Urinary bladder (tissue), 4 donors: ENCODE measurements around the gene SLC25A2. TPM values are rescaled to one million over a fixed set of nuclear protein-coding genes. Genes with fewer than 3 reads are reported as not detected.
A peak's percentile ranks its signal among the peaks of the same experiment; 100 is the strongest.

ENCODE experiments used
- DNase-seq: peaks from one replicate; pipeline ENCODE4 v3.0.0-alpha.2; 2015; ENCODE audit errors: extremely low spot score
- H3K27ac ChIP-seq: one replicate; pipeline ENCODE4 v1.5.1; 2013; ENCODE audit warnings: low read depth, mild to moderate bottlenecking, moderate library complexity
- H3K36me3 ChIP-seq: one replicate; pipeline ENCODE4 v1.6.1; 2013; ENCODE audit warnings: mild to moderate bottlenecking, moderate library complexity; ENCODE audit not compliant: insufficient read depth
- H3K4me1 ChIP-seq: one replicate; pipeline ENCODE4 v1.6.1; 2013; ENCODE audit warnings: mild to moderate bottlenecking, moderate library complexity; ENCODE audit not compliant: insufficient read depth
- H3K4me3 ChIP-seq: one replicate; pipeline ENCODE4 v1.5.1; 2013; ENCODE audit warnings: low read depth, low read length
- WGBS: extraction: QIAGEN DNeasy Blood & Tissue Kit; methylation state at CpG from one replicate; pipeline ENCODE4 v1.1.7; 2013; 5-methylcytosine and 5-hydroxymethylcytosine counted together
- polyA plus RNA-seq: library from polyadenylated mRNA; stranded (reverse); fragments of 200-250 nt; gene quantifications from one replicate; pipeline ENCODE4 v1.2.3, GENCODE V29; 2013
- total RNA-seq: library from RNA; depleted of rRNA; stranded (reverse); fragments of >200 nt; gene quantifications from one replicate; pipeline ENCODE4 v1.2.3, GENCODE V29; 2014
- donor health status: healthy with polysubstance abuse.
- donor health status: healthy.

The SLC25A2 gene
- total and polyA plus RNA-seq, 2 donors, result 0.69 TPM; not detected in 1

DNA sequence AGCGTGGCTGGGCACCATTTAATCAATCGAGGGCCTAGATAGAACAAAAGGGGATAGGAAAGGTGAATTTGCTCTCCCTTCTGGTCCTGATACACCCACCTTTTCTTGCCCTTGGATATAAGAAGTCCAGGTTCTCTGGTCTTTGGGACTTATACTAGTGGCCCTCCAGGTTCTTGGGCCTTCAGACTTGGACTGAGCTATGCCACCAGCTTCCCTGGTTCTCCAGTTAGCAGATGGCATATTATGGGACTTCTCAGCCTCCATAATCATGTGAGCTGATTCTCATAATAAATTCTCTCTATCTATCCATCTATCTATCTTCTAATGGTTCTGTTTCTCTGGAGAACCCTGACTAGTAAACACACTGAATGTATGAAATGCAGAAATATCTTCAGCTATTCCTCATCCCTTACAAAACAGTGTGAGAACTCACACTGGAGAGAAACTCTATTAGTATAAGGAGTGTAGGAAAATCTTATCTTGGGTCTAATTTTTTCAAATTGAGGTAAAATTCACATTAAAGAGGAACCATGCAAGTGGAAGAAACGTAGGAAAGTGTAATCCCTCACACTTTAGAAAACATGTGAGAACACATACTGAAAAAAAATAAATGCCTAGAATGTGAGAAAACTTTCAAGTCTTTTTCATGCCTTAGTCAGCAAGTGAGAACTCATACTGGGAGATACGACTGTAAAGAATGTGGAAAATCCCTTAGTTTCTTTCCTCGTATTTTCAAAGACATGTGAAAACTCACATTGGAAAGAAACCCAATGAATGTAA, 43.2 kb downstream of the SLC25A2 start:
- no peak overlapping the region for H3K4me3 ChIP-seq
- H3K4me1 ChIP-seq, result no peaks in the 10 kb centered on the region
- 64% methylated on average over 5 of the region's 5 CpGs for WGBS
- DNase-seq, result no peak
- H3K27ac ChIP-seq, result peak overlapping the region; percentile 45
- H3K36me3 ChIP-seq, result no peaks in the 10 kb centered on the region

DNA sequence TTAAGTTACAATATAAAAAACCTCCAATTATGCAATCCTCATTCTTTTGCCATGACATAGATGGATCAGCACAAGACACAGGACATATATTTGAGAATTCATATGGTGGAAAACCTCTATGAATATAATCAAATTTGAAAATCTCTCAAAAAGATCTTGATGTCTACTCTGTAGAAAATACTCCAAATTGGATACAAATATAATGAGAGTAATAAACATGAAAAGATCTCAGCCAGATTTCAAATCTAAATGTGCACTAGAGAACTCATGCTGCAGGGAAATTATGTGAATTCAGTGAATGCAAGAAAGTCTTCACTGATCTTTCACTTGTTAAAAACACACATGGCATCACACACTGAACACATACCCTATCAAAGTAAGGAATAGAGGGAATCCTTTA, 44.9 kb downstream of the SLC25A2 start:
- Histone ChIP-seq H3K4me3 (no peak overlapping the region), H3K27ac (no peak overlapping the region), H3K36me3 (no peaks in the 10 kb centered on the region), H3K4me1 (no peaks in the 10 kb centered on the region)
- no peak for DNase-seq

DNA sequence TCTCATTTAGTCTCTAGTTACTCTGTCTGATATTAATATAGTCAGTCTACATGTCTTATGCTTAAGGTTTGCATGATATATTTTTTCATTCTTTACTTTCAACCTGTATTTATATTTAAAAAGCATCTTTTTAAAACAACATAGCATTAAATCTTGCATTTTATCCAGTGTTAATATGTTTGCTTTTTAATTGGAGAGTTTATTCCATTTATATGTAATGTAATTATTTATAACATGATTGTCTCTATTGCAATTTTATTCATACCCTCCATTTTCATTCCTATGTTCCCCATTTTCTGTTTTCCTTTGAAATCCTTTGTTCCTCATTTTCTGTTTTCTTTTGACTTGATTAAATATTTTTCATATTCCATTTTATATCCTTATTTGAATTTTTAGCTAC, 45.4 kb downstream of the SLC25A2 start:
- DNase-seq, result no peak
- Histone ChIP-seq H3K4me3 (no peak overlapping the region), H3K27ac (no peak overlapping the region), H3K4me1 (no peaks in the 10 kb centered on the region), H3K36me3 (no peaks in the 10 kb centered on the region)

Other genes with a start within 250 kb of the SLC25A2 start
Only the 30 nearest of the 38 such genes appear.
- gene PCDHB7, start 131.4 kb downstream of the SLC25A2 start, total RNA-seq, result 3.2 TPM
- gene PCDHB7, start 131.4 kb downstream of the SLC25A2 start, polyA plus RNA-seq, result 2.6 TPM
- gene PCDHB8, start 126.3 kb downstream of the SLC25A2 start, total RNA-seq, result 1.6 TPM
- 1.0 TPM for gene PCDHB8, start 126.3 kb downstream of the SLC25A2 start, polyA plus RNA-seq
- gene PCDHB16, start 121.7 kb downstream of the SLC25A2 start, total RNA-seq, result 3.3 TPM
- 2.4 TPM for gene PCDHB16, start 121.7 kb downstream of the SLC25A2 start, polyA plus RNA-seq
- gene PCDHB9, start 116.9 kb downstream of the SLC25A2 start, total RNA-seq, result 2.4 TPM
- 1.2 TPM for gene PCDHB9, start 116.9 kb downstream of the SLC25A2 start, polyA plus RNA-seq
- 5.0 TPM for gene PCDHB10, start 111.7 kb downstream of the SLC25A2 start, total RNA-seq
- gene PCDHB10, start 111.7 kb downstream of the SLC25A2 start, polyA plus RNA-seq, result 5.1 TPM
- 7.3 TPM for gene PCDHB11, start 104.4 kb downstream of the SLC25A2 start, total RNA-seq
- 2.8 TPM for gene PCDHB11, start 104.4 kb downstream of the SLC25A2 start, polyA plus RNA-seq
- gene PCDHB12, start 95.3 kb downstream of the SLC25A2 start, total RNA-seq, result 6.9 TPM
- gene PCDHB12, start 95.3 kb downstream of the SLC25A2 start, polyA plus RNA-seq, result 3.4 TPM
- gene PCDHB13, start 90.1 kb downstream of the SLC25A2 start, total RNA-seq, result 5.9 TPM
- gene PCDHB13, start 90.1 kb downstream of the SLC25A2 start, polyA plus RNA-seq, result 2.5 TPM
- gene PCDHB14, start 80.7 kb downstream of the SLC25A2 start, total RNA-seq, result 10.1 TPM
- gene PCDHB14, start 80.7 kb downstream of the SLC25A2 start, polyA plus RNA-seq, result 8.2 TPM
- 7.8 TPM for gene PCDHB15, start 58.7 kb downstream of the SLC25A2 start, total RNA-seq
- 7.3 TPM for gene PCDHB15, start 58.7 kb downstream of the SLC25A2 start, polyA plus RNA-seq
- 85.9 TPM for gene TAF7, start 16.7 kb upstream of the SLC25A2 start, total RNA-seq
- 100 TPM for gene TAF7, start 16.7 kb upstream of the SLC25A2 start, polyA plus RNA-seq
- 1.2 TPM for gene PCDHGA1, start 26.5 kb upstream of the SLC25A2 start, total RNA-seq
- gene PCDHGA1, start 26.5 kb upstream of the SLC25A2 start, polyA plus RNA-seq, result 1.2 TPM
- 5.7 TPM for gene PCDHGA2, start 34.7 kb upstream of the SLC25A2 start, total RNA-seq
- 4.1 TPM for gene PCDHGA2, start 34.7 kb upstream of the SLC25A2 start, polyA plus RNA-seq
- 4.6 TPM for gene PCDHGA3, start 39.8 kb upstream of the SLC25A2 start, total RNA-seq
- 1.6 TPM for gene PCDHGA3, start 39.8 kb upstream of the SLC25A2 start, polyA plus RNA-seq
- 5.7 TPM for gene PCDHGB1, start 46.0 kb upstream of the SLC25A2 start, total RNA-seq
- gene PCDHGB1, start 46.0 kb upstream of the SLC25A2 start, polyA plus RNA-seq, result 0.47 TPM
- gene PCDHGA4, start 51.0 kb upstream of the SLC25A2 start, total RNA-seq, result 5.8 TPM
- 2.2 TPM for gene PCDHGA4, start 51.0 kb upstream of the SLC25A2 start, polyA plus RNA-seq
- gene PCDHGB2, start 55.9 kb upstream of the SLC25A2 start, total RNA-seq, result 7.9 TPM
- gene PCDHGB2, start 55.9 kb upstream of the SLC25A2 start, polyA plus RNA-seq, result 2.2 TPM
- gene PCDHGA5, start 60.1 kb upstream of the SLC25A2 start, total RNA-seq, result 7.0 TPM
- 2.6 TPM for gene PCDHGA5, start 60.1 kb upstream of the SLC25A2 start, polyA plus RNA-seq
- gene PCDHGB3, start 66.2 kb upstream of the SLC25A2 start, total RNA-seq, result 7.3 TPM
- 1.4 TPM for gene PCDHGB3, start 66.2 kb upstream of the SLC25A2 start, polyA plus RNA-seq
- 9.6 TPM for gene PCDHGA6, start 69.8 kb upstream of the SLC25A2 start, total RNA-seq
- 3.7 TPM for gene PCDHGA6, start 69.8 kb upstream of the SLC25A2 start, polyA plus RNA-seq
- gene PCDHGA7, start 78.7 kb upstream of the SLC25A2 start, total RNA-seq, result 6.9 TPM
- 1.9 TPM for gene PCDHGA7, start 78.7 kb upstream of the SLC25A2 start, polyA plus RNA-seq
- gene PCDHGB4, start 83.6 kb upstream of the SLC25A2 start, total RNA-seq, result 11.7 TPM
- gene PCDHGB4, start 83.6 kb upstream of the SLC25A2 start, polyA plus RNA-seq, result 2.4 TPM
- 9.1 TPM for gene PCDHGA8, start 88.6 kb upstream of the SLC25A2 start, total RNA-seq
- 0.25 TPM for gene PCDHGA8, start 88.6 kb upstream of the SLC25A2 start, polyA plus RNA-seq
- 13.5 TPM for gene PCDHGB5, start 93.9 kb upstream of the SLC25A2 start, total RNA-seq
- gene PCDHGB5, start 93.9 kb upstream of the SLC25A2 start, polyA plus RNA-seq, result 4.7 TPM
- 12.5 TPM for gene PCDHGA9, start 98.7 kb upstream of the SLC25A2 start, total RNA-seq
- gene PCDHGA9, start 98.7 kb upstream of the SLC25A2 start, polyA plus RNA-seq, result 3.1 TPM
- 12.0 TPM for gene PCDHGB6, start 104.0 kb upstream of the SLC25A2 start, total RNA-seq
- gene PCDHGB6, start 104.0 kb upstream of the SLC25A2 start, polyA plus RNA-seq, result 5.0 TPM
- gene PCDHGA10, start 108.9 kb upstream of the SLC25A2 start, total RNA-seq, result 12.3 TPM
- gene PCDHGA10, start 108.9 kb upstream of the SLC25A2 start, polyA plus RNA-seq, result 1.6 TPM
- 10.4 TPM for gene PCDHGB7, start 113.6 kb upstream of the SLC25A2 start, total RNA-seq
- gene PCDHGB7, start 113.6 kb upstream of the SLC25A2 start, polyA plus RNA-seq, result 11.7 TPM
- gene PCDHGA11, start 117.0 kb upstream of the SLC25A2 start, total RNA-seq, result 12.5 TPM
- gene PCDHGA11, start 117.0 kb upstream of the SLC25A2 start, polyA plus RNA-seq, result 1.9 TPM
- gene PCDHGA12, start 126.5 kb upstream of the SLC25A2 start, total RNA-seq, result 7.8 TPM
- gene PCDHGA12, start 126.5 kb upstream of the SLC25A2 start, polyA plus RNA-seq, result 2.9 TPM